K562 (cell line): ENCODE results near the gene GRIN2A. TPM values are rescaled to one million over a fixed set of nuclear protein-coding genes. Genes with fewer than 3 reads are reported as not detected.

Experiments used
- ATAC-seq: fragments of 200-7000 bp; cut with Tn5 transposase; 3 replicates; pipeline ENCODE4 v1.9.1; 2020; ENCODE audit warnings: moderate library complexity
- BruUV-seq: library from RNA; stranded (reverse); fragments of 400-500 nt; replicated peaks from 2 replicates; lab custom pipeline; 2021; lab: Mats Ljungman, UMichigan
- CTCF ChIA-PET: fragments of 300-600 bp; formaldehyde crosslinking; extraction: SDS; loops from one replicate; lab custom pipeline; 2021; ENCODE audit warnings: low intra/inter-chr PET ratio; lab: Yijun Ruan, JAX
- POLR2A ChIA-PET: fragments of 300-600, 350-650 bp; sonication (Branson Sonifier 250); formaldehyde crosslinking; extraction: SDS; loops from one replicate; lab custom pipeline; 2021; ENCODE audit warnings: antibody characterized with exemption, inconsistent platforms; lab: Yijun Ruan, JAX
- DNase-seq, 4 experiments: peaks; one replicate each; pipeline versions ENCODE4 v3.0.0 to v3.0.0-alpha.2; 2011 to 2018; ENCODE audit warnings: low spot score in 3 of 4, mixed read lengths in 3 of 4; ENCODE audit errors: extremely low read depth in 1 of 4
- FAIRE-seq: peaks from 2 replicates; lab custom pipeline; 2011; peaks lifted over from hg19 to GRCh38; lab: Jason Lieb, UNC
- H2AFZ ChIP-seq: 2 replicates; pipeline ENCODE4 v1.6.0; 2011; ENCODE audit warnings: low read depth, low read length, control low read depth, inconsistent platforms
- H3K27ac ChIP-seq: fragments of 200-600 bp; 3 replicates; pipeline ENCODE4 v1.8.0; 2011; ENCODE audit warnings: low read depth, mild to moderate bottlenecking, control low read depth, inconsistent platforms, low read length, moderate library complexity, mixed read lengths; ENCODE audit errors: extremely low read depth
- H3K27me3 ChIP-seq, 2 experiments: fragments of 300-600 bp in 1 of 2; 2 replicates in 1 of 2; 3 replicates in 1 of 2; pipeline versions ENCODE4 v1.6.0 to v1.8.0; 2011; ENCODE audit warnings: inconsistent platforms in 2 of 2, low read length in 2 of 2, mild to moderate bottlenecking in 1 of 2, mixed read lengths in 1 of 2, moderate library complexity in 1 of 2; ENCODE audit not compliant: control insufficient read depth in 2 of 2, insufficient read depth in 2 of 2
- H3K36me3 ChIP-seq: fragments of 300-600 bp; 3 replicates; pipeline ENCODE4 v1.8.0; 2011; ENCODE audit warnings: mild to moderate bottlenecking, low read length, inconsistent platforms; ENCODE audit not compliant: control insufficient read depth, insufficient read depth
- H3K4me1 ChIP-seq, 2 experiments: fragments of 200-600 bp in 1 of 2; replicated peaks in 1 of 2; 2 replicates in 1 of 2; 3 replicates in 1 of 2; pipeline versions ENCODE4 v1.5.1 to v1.8.0; 2011; ENCODE audit warnings: inconsistent platforms in 2 of 2, low read length in 2 of 2, mild to moderate bottlenecking in 1 of 2, mixed read lengths in 1 of 2, moderate library complexity in 1 of 2; ENCODE audit not compliant: control insufficient read depth in 2 of 2, insufficient read depth in 2 of 2
- H3K4me2 ChIP-seq: 2 replicates; pipeline ENCODE4 v1.6.1; 2011; ENCODE audit warnings: low read length, control low read depth, inconsistent platforms, mixed read lengths; ENCODE audit not compliant: insufficient read depth
- H3K4me3 ChIP-seq: fragments of 200-600 bp; sonication (generic), shearing (Covaris generic); 2 replicates; pipeline ENCODE4 v1.5.1; 2016; ENCODE audit warnings: control low read depth, inconsistent platforms
- H3K79me2 ChIP-seq: fragments of 200-600 bp; 3 replicates; pipeline ENCODE4 v1.8.0; 2011; ENCODE audit warnings: low read length, inconsistent platforms; ENCODE audit not compliant: control insufficient read depth, insufficient read depth
- H3K9ac ChIP-seq, 2 experiments: 2 replicates each; pipeline versions ENCODE4 v1.6.0 to v1.6.1; 2011; ENCODE audit warnings: low read depth in 2 of 2, low read length in 2 of 2, control low read depth in 1 of 2, inconsistent platforms in 1 of 2, mild to moderate bottlenecking in 1 of 2, mixed read lengths in 1 of 2; ENCODE audit not compliant: insufficient read depth in 1 of 2
- H3K9me1 ChIP-seq: one replicate; pipeline ENCODE4 v1.6.0; 2011; ENCODE audit warnings: inconsistent platforms, mild to moderate bottlenecking, low read length, moderate library complexity; ENCODE audit not compliant: control insufficient read depth, insufficient read depth
- H3K9me3 ChIP-seq: replicated peaks from 2 replicates; pipeline ENCODE4 v1.5.1; 2011; ENCODE audit warnings: low read depth, low read length, inconsistent platforms; ENCODE audit not compliant: control insufficient read depth, insufficient read depth
- H4K20me1 ChIP-seq: replicated peaks from 2 replicates; pipeline ENCODE4 v1.6.1; 2011; ENCODE audit warnings: low read length, inconsistent platforms, mixed read lengths; ENCODE audit not compliant: control insufficient read depth, insufficient read depth
- ARNT ChIP-seq, 2 experiments: fragments of 450-650 bp; IDR thresholded peaks; 2 replicates each; pipeline ENCODE4 v1.6.1; 2016; ENCODE audit warnings: mild to moderate bottlenecking in 1 of 2
- CBX5 ChIP-seq: IDR thresholded peaks from 2 replicates; pipeline ENCODE4 v1.6.1; 2014; ENCODE audit warnings: low read depth, borderline replicate concordance
- CBX8 ChIP-seq: fragments of 200-600 bp; sonication (generic); IDR thresholded peaks from 2 replicates; pipeline ENCODE4 v1.6.1; 2012; ENCODE audit warnings: borderline replicate concordance, mixed run types, low read depth, mild to moderate bottlenecking, moderate library complexity, mixed read lengths, low read length, control low read depth, inconsistent platforms; ENCODE audit not compliant: poor library complexity, severe bottlenecking; ENCODE audit errors: extremely low read depth
- DACH1 ChIP-seq: fragments of 450-650 bp; IDR thresholded peaks from 2 replicates; pipeline ENCODE4 v1.6.1; 2018; ENCODE audit not compliant: partially characterized antibody
- E2F4 ChIP-seq: sonication (generic); formaldehyde crosslinking; IDR thresholded peaks from 2 replicates; pipeline ENCODE4 v1.8.0; 2022; ENCODE audit warnings: mild to moderate bottlenecking, low read depth, missing genetic modification reagents
- FOXJ2 ChIP-seq: fragments of 200-800 bp; sonication (Bioruptor generic); IDR thresholded peaks from 2 replicates; pipeline ENCODE4 v1.6.1; 2016; ENCODE audit warnings: missing genetic modification characterization, missing compliant biosample characterization
- FOXP1 ChIP-seq: sonication (generic); formaldehyde crosslinking; IDR thresholded peaks from 2 replicates; pipeline ENCODE4 v1.8.0; 2022; ENCODE audit warnings: mild to moderate bottlenecking, missing genetic modification reagents
- HOMEZ ChIP-seq: fragments of 250-450 bp; sonication (Bioruptor Pico); IDR thresholded peaks from 2 replicates; pipeline ENCODE4 v1.4.0; 2020; ENCODE audit warnings: mild to moderate bottlenecking, moderate library complexity
- MXD1 ChIP-seq: fragments of 250-450 bp; sonication (Bioruptor Pico); IDR thresholded peaks from 2 replicates; pipeline ENCODE4 v1.8.0; 2021; ENCODE audit warnings: borderline replicate concordance, mild to moderate bottlenecking, moderate library complexity; ENCODE audit not compliant: poor library complexity, severe bottlenecking
- SIN3B ChIP-seq: fragments of 450-650 bp; IDR thresholded peaks from 2 replicates; pipeline ENCODE4 v1.6.1; 2017; ENCODE audit warnings: low read depth, mild to moderate bottlenecking, moderate library complexity
- SMARCC2 ChIP-seq: fragments of 450-650 bp; IDR thresholded peaks from 2 replicates; pipeline ENCODE4 v1.6.1; 2017; ENCODE audit warnings: antibody characterized with exemption, moderate library complexity, mild to moderate bottlenecking, low read depth
- STAT5B ChIP-seq: fragments of 250-450 bp; sonication (Bioruptor Pico); IDR thresholded peaks from 2 replicates; pipeline ENCODE4 v1.8.0; 2021; ENCODE audit warnings: mild to moderate bottlenecking, inconsistent platforms
- TGIF2 ChIP-seq: sonication (generic); formaldehyde crosslinking; IDR thresholded peaks from 2 replicates; pipeline ENCODE4 v1.8.1; 2022; ENCODE audit warnings: mild to moderate bottlenecking, missing genetic modification reagents, moderate library complexity
- ZBTB1 ChIP-seq: sonication (generic); formaldehyde crosslinking; IDR thresholded peaks from 2 replicates; pipeline ENCODE4 v1.8.1; 2023; ENCODE audit warnings: missing genetic modification reagents, low read depth, mild to moderate bottlenecking, borderline replicate concordance
- ZFPM2 ChIP-seq: fragments of 250-450 bp; sonication (Bioruptor Pico); IDR thresholded peaks from 2 replicates; pipeline ENCODE4 v1.5.1; 2022; ENCODE audit warnings: mild to moderate bottlenecking
- ZNF277 ChIP-seq: fragments of 250-450 bp; sonication (Bioruptor Pico); IDR thresholded peaks from 2 replicates; pipeline ENCODE4 v1.8.0; 2022; ENCODE audit warnings: inconsistent platforms, mild to moderate bottlenecking, moderate library complexity, borderline replicate concordance
- ZNF444 ChIP-seq: fragments of 250-450 bp; sonication (Bioruptor Pico); IDR thresholded peaks from 2 replicates; pipeline ENCODE4 v1.4.0; 2020; ENCODE audit warnings: mild to moderate bottlenecking, moderate library complexity
- ZNF668 ChIP-seq: fragments of 250-450 bp; sonication (Bioruptor Pico); IDR thresholded peaks from 2 replicates; pipeline ENCODE4 v1.8.0; 2022; ENCODE audit warnings: mild to moderate bottlenecking, inconsistent platforms
- ZNF717 ChIP-seq: fragments of 250-450 bp; sonication (Bioruptor Pico); IDR thresholded peaks from 2 replicates; pipeline ENCODE4 v1.5.0; 2021
- WGBS: fragments of 100-300 bp; shearing (Covaris generic); methylation state at CpG from one replicate; pipeline ENCODE4 v1.1.6; 2016; ENCODE audit warnings: low coverage, mixed read lengths; ENCODE audit not compliant: insufficient coverage; ENCODE audit errors: missing lambda C conversion rate; 5-methylcytosine and 5-hydroxymethylcytosine counted together
- in situ Hi-C: fragments of 300-500 bp; cut with MboI; formaldehyde crosslinking; loops from 4 replicates; pipeline ENCODE4 v1.15.0; 2018; ENCODE audit warnings: inconsistent platforms, mixed read lengths
- intact Hi-C: fragments of 100-400 bp; cut with micrococcal nuclease; formaldehyde crosslinking; loops from 2 replicates; pipeline ENCODE4 v1.14.2; 2022
- polyA plus RNA-seq, 8 experiments: library from polyadenylated mRNA; depleted of rRNA in 4 of 8; stranded (reverse) in 5 of 8; unstranded in 3 of 8; fragments of >200 nt; fragmentation: Nextera tagmentation in 2 of 8; fragmentation: Illumina TruSeq in 1 of 8; extraction: Ambion mirVana in 2 of 8; extraction: Trizol in 1 of 8; gene quantifications; 2 replicates each; pipeline versions ENCODE4 v1.2.1 to v1.2.3, GENCODE V29; 2011 to 2014; ENCODE audit warnings: inconsistent platforms in 1 of 8, missing spikeins in 1 of 8
- total RNA-seq, 7 experiments: library from RNA; depleted of rRNA in 6 of 7; stranded (reverse); fragments of >200 nt in 6 of 7; fragmentation: Illumina TruSeq in 2 of 7; extraction: Trizol in 2 of 7; gene quantifications; 2 replicates each; pipeline versions ENCODE4 v1.2.1 to v1.2.3, GENCODE V29; 2011 to 2021; ENCODE audit warnings: low replicate concordance in 1 of 7

GRIN2A gene
- total and polyA plus RNA-seq, 9 of the 15 experiments (the other 6 are each of a cell fraction or from before 2014, with no cell fraction given), result not detected

GRCh38 chr16:10077861-10078260 lies 104.4 kb downstream of the GRIN2A start:
- 0% methylated on average over 6 of the region's 6 CpGs for WGBS
- H2AFZ ChIP-seq, result no peak overlapping the region
- H3K27ac ChIP-seq, result no peak overlapping the region
- no peaks in the 10 kb centered on the region for H4K20me1 ChIP-seq
- H3K36me3 ChIP-seq, result no peaks in the 10 kb centered on the region
- TF ChIP-seq SMARCC2, result no peak
- TF ChIP-seq E2F4, result no peak
- TF ChIP-seq ARNT (IDR thresholded peaks at IDR 0.05), result no peak
- TF ChIP-seq MXD1 (CRISPR knock-in tag), result no peak
- no peak for TF ChIP-seq SIN3B
- no peak for TF ChIP-seq DACH1
- TF ChIP-seq FOXP1 (CRISPR knock-in tag), result no peak
- TF ChIP-seq FOXJ2, result no peak
- no peak for TF ChIP-seq CBX8
- no peak for TF ChIP-seq ZNF717
- TF ChIP-seq ZNF277, result no peak
- no peak for TF ChIP-seq CBX5
- TF ChIP-seq ZFPM2 (CRISPR knock-in tag), result no peak
- no peak for TF ChIP-seq STAT5B (CRISPR knock-in tag)
- no peak for TF ChIP-seq ZNF444
- no peak for TF ChIP-seq ZBTB1 (CRISPR knock-in tag)
- no peak for TF ChIP-seq ZNF668 (CRISPR knock-in tag)
- TF ChIP-seq TGIF2 (CRISPR knock-in tag), result no peak
- no peak for TF ChIP-seq HOMEZ
- no peaks in the 10 kb centered on the region for H3K4me1 ChIP-seq
- H3K27me3 ChIP-seq, result no peaks in the 10 kb centered on the region
- ATAC-seq (no peak), FAIRE-seq (no peak), DNase-seq (no peak)
- no peak overlapping the region for H3K9ac ChIP-seq
- H3K4me2 ChIP-seq, result no peak overlapping the region
- no peaks in the 10 kb centered on the region for H3K9me3 ChIP-seq
- in situ Hi-C loops (no loop called here), intact Hi-C loops (no loop called here)
- no TSS peak for BruUV-seq
- H3K79me2 ChIP-seq, result no peaks in the 10 kb centered on the region
- POLR2A ChIA-PET, result interaction anchor here (0.8 kb wide), 1 partner anchor 9 kb away, joined by 3 read pairs; no protein-coding TSS in a partner anchor
- H3K4me3 ChIP-seq, result no peak overlapping the region
- CTCF ChIA-PET, result no interaction called here
- no peaks in the 10 kb centered on the region for H3K9me1 ChIP-seq
